Peyer's patch (tissue), 4 donors: ENCODE data around the gene PRAC1. TPM values are rescaled to one million over a fixed set of nuclear protein-coding genes. Genes with fewer than 3 reads are reported as not detected.

Source experiments
- DNase-seq, 3 donors: peaks; one replicate each; pipeline ENCODE4 v3.0.0-alpha.2; 2017 to 2019
- H3K27ac ChIP-seq, 4 donors: fragments of 200-600 bp; sonication (generic); one replicate each; pipeline ENCODE4 v1.5.1; 2016 to 2019
- H3K27me3 ChIP-seq, 2 donors: fragments of 200-600 bp; sonication (generic); one replicate each; pipeline ENCODE4 v1.5.1; 2019
- H3K36me3 ChIP-seq, 3 donors: fragments of 200-600 bp; sonication (generic); one replicate each; pipeline ENCODE4 v1.5.1; 2016 to 2019
- H3K4me1 ChIP-seq, 4 donors: fragments of 200-600 bp; sonication (generic); one replicate each; pipeline ENCODE4 v1.5.1; 2016 to 2019
- H3K4me3 ChIP-seq, 4 donors: fragments of 200-600 bp; sonication (generic); 1 replicate in 3 of 4; 2 replicates in 1 of 4; pipeline ENCODE4 v1.5.1; 2016 to 2019; ENCODE audit warnings: mild to moderate bottlenecking in 1 of 4
- H3K9me3 ChIP-seq, 4 donors: fragments of 200-600 bp; sonication (generic); one replicate each; pipeline ENCODE4 v1.5.1; 2016 to 2019; ENCODE audit warnings: mild to moderate bottlenecking in 1 of 4
- POLR2A ChIP-seq, 2 donors: fragments of 450-650 bp; IDR thresholded peaks; one replicate each; pipeline ENCODE4 v1.5.1; 2017; ENCODE audit warnings: antibody characterized with exemption in 2 of 2, mild to moderate bottlenecking in 2 of 2, moderate library complexity in 2 of 2
- total RNA-seq, 4 donors: library from RNA; depleted of rRNA; stranded (reverse); fragments of >200 nt; gene quantifications; one replicate each; pipeline ENCODE4 v1.1.0, GENCODE V29; 2016
- TF ChIP-seq, protein P1 (sequence below), 6 experiments: fragments of 450-650 bp in 4 of 6; fragments of 200-600 bp in 2 of 6; sonication (generic) in 1 of 6; IDR thresholded peaks; one replicate each; pipeline ENCODE4 v1.5.1; 2017 to 2019; ENCODE audit warnings: antibody characterized with exemption in 6 of 6, mild to moderate bottlenecking in 3 of 6, moderate library complexity in 1 of 6

The PRAC1 gene
- total RNA-seq, 4 donors from 2014 or later, result not detected

DNA sequence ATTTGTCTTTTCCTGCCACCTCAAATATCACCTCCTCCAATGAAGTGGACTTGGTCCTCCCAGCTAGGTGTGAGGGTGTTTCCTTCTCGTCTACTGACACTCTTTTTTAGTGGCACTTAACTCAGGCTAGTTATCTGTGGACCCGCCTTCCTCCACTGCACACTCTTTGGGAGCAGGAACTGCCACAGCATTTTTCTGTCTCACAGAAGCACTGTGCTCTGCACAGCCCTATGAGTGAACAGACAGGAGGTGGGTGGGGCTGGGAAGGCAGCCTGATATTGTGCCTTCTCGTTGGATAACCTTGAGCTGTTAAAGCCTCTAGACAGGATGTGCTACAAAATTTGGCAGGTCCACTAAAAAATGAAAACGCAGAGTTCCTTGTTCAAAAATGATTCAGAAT is 38.1 kb upstream of the PRAC1 start:
- H3K9me3 ChIP-seq, result no peaks in the 10 kb centered on the region
- TF ChIP-seq, protein P1, sequence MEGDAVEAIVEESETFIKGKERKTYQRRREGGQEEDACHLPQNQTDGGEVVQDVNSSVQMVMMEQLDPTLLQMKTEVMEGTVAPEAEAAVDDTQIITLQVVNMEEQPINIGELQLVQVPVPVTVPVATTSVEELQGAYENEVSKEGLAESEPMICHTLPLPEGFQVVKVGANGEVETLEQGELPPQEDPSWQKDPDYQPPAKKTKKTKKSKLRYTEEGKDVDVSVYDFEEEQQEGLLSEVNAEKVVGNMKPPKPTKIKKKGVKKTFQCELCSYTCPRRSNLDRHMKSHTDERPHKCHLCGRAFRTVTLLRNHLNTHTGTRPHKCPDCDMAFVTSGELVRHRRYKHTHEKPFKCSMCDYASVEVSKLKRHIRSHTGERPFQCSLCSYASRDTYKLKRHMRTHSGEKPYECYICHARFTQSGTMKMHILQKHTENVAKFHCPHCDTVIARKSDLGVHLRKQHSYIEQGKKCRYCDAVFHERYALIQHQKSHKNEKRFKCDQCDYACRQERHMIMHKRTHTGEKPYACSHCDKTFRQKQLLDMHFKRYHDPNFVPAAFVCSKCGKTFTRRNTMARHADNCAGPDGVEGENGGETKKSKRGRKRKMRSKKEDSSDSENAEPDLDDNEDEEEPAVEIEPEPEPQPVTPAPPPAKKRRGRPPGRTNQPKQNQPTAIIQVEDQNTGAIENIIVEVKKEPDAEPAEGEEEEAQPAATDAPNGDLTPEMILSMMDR (IDR thresholded peaks at IDR 0.05), result no peak
- TF ChIP-seq POLR2A (IDR thresholded peaks at IDR 0.05), result no peak
- H3K36me3 ChIP-seq, result no peaks in the 10 kb centered on the region
- H3K4me3 ChIP-seq, result no peak overlapping the region
- DNase-seq, result no peak
- H3K4me1 ChIP-seq, result peaks cover 0 to 2% (median 0%) of the 10 kb centered on the region in 4 donors
- no peaks in the 10 kb centered on the region for H3K27me3 ChIP-seq
- no peak overlapping the region for H3K27ac ChIP-seq

DNA sequence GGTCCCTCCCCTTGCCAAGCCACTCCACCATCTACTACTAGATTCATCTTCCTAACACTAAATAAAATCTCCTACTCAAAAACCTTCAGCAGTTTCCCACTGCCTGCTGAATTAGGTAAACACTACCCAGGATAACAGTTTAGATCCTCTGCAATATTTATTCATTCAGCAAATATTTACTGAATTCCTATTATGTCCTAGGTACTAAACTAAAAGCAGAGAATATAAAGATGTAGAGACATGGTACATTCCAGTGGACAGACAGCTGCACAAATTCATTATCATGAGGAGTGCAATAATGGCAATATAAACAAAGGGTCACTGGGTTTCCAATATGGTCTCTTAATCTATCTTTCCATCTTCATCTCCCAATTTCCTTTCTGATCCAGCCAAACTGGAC is 37.0 kb upstream of the PRAC1 start:
- no peak for DNase-seq
- Histone ChIP-seq H3K4me3 (no peak overlapping the region), H3K9me3 (no peaks in the 10 kb centered on the region), H3K27ac (no peak overlapping the region), H3K27me3 (peaks cover 0 to 10% of the 10 kb centered on the region in 2 donors), H3K4me1 (peaks cover 0 to 9% (median 0%) of the 10 kb centered on the region in 4 donors), H3K36me3 (no peaks in the 10 kb centered on the region)
- TF ChIP-seq, protein P1 (IDR thresholded peaks at IDR 0.05), result no peak
- no peak for TF ChIP-seq POLR2A (IDR thresholded peaks at IDR 0.05)

DNA sequence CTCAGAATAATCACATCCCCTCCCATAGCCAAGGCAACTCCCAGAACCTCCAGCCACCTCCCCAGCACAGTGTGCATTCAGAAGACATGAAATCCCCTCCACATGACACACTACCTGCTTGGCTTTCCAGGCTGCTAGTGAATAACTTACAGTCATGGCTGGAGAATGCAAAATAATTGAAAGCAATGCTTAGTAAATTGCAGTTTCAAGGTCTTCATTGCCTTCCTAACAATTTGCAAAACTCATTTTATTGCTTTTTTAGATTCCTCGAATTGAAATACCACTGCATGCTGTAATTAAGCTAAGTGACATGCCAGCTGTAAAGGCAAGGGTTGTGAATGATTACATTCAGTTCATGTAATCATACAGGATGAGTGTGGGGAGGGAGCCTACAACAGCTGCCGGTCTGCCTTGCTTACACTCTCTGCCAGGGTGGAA is 35.2 kb upstream of the PRAC1 start:
- H3K9me3 ChIP-seq, result no peaks in the 10 kb centered on the region
- no peak overlapping the region for H3K27ac ChIP-seq
- no peaks in the 10 kb centered on the region for H3K36me3 ChIP-seq
- peaks cover 0 to 28% of the 10 kb centered on the region in 2 donors for H3K27me3 ChIP-seq
- H3K4me1 ChIP-seq, result peaks cover 0 to 16% (median 0%) of the 10 kb centered on the region in 4 donors
- TF ChIP-seq, protein P1 (IDR thresholded peaks at IDR 0.05), result no peak
- no peak for TF ChIP-seq POLR2A (IDR thresholded peaks at IDR 0.05)
- H3K4me3 ChIP-seq, result no peak overlapping the region
- DNase-seq, result no peak

DNA sequence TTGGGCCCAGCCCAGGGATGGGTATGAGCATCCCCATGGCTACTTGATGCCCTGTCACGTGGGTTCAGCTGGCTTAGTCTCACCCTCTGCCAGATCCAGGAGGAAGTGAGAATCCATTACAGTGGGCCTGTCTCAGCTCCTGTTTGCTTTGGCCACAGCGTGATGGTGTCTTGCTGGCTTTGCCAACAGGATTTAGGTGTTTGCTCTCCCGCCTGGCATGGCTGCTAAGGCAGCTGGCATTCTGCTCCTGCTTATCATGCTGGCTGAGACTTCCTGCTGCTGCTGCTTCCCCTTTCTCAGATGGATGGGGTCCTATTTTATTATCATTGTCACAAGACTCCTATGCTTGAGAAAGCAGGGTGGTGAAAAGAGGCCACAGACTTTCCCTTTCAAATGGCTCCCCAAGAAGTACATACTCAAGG is 34.5 kb upstream of the PRAC1 start:
- no peak for DNase-seq
- Histone ChIP-seq H3K36me3 (no peaks in the 10 kb centered on the region), H3K4me1 (peaks cover 0 to 16% (median 0%) of the 10 kb centered on the region in 4 donors), H3K9me3 (no peaks in the 10 kb centered on the region), H3K4me3 (no peak overlapping the region), H3K27me3 (peaks cover 0 to 35% of the 10 kb centered on the region in 2 donors), H3K27ac (no peak overlapping the region)
- TF ChIP-seq, protein P1 (IDR thresholded peaks at IDR 0.05), result no peak
- no peak for TF ChIP-seq POLR2A (IDR thresholded peaks at IDR 0.05)

DNA sequence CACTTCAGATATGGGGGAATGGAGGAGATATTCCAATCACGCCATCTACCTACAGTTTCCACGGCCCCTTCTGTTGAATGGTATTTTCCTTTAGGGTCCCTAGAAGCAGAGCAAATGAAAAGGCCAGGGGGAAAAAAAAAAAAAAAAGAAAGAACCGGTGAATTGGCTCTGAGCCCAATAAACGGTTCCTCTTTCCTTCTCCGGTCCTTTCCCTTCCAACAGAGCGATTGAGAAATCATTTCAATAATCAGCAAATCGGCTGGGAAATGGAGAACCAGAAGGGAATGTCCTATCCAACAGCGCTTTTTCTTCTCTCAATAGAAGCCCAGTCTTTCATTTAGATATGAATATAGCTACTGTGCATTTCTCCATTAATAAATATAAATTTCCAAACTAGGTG is 33.0 kb upstream of the PRAC1 start:
- Histone ChIP-seq H3K4me1 (peaks cover 0 to 16% (median 0%) of the 10 kb centered on the region in 4 donors), H3K9me3 (no peaks in the 10 kb centered on the region), H3K4me3 (no peak overlapping the region), H3K36me3 (no peaks in the 10 kb centered on the region), H3K27me3 (peaks cover 0 to 47% of the 10 kb centered on the region in 2 donors), H3K27ac (no peak overlapping the region)
- no peak for DNase-seq
- TF ChIP-seq, protein P1 (IDR thresholded peaks at IDR 0.05), result no peak
- no peak for TF ChIP-seq POLR2A (IDR thresholded peaks at IDR 0.05)
